GM12878 (cell line): ENCODE data around the gene GRB10. TPM values are rescaled to one million over a fixed set of nuclear protein-coding genes. Genes with fewer than 3 reads are reported as not detected.

Experiments used
- ATAC-seq: fragments of 200-7000 bp; cut with Tn5 transposase; 3 replicates; pipeline ENCODE4 v1.9.1; 2020; ENCODE audit warnings: mild to moderate bottlenecking, moderate library complexity
- BruUV-seq: library from RNA; stranded (reverse); fragments of 400-500 nt; replicated peaks from 2 replicates; lab custom pipeline; 2021; lab: Mats Ljungman, UMichigan
- CTCF ChIA-PET: fragments of 300-600 bp; sonication (Branson Sonifier 250); formaldehyde crosslinking; extraction: SDS; loops from one replicate; lab custom pipeline; 2021; ENCODE audit warnings: inconsistent platforms; lab: Yijun Ruan, JAX
- POLR2A ChIA-PET: fragments of 350-600 bp; formaldehyde crosslinking; extraction: SDS; loops from one replicate; lab custom pipeline; 2021; ENCODE audit warnings: inconsistent platforms; lab: Charles Lee
- RAD21 ChIA-PET: fragments of 300-600 bp; sonication (Branson Sonifier 250); formaldehyde crosslinking; loops from one replicate; lab custom pipeline; 2023; ENCODE audit warnings: antibody characterized with exemption; ENCODE audit not compliant: unreplicated experiment; lab: Charles Lee
- SMC1A ChIA-PET: fragments of 300-600 bp; sonication (Branson Sonifier 250); formaldehyde crosslinking; loops from one replicate; lab custom pipeline; 2023; ENCODE audit not compliant: unreplicated experiment, uncharacterized antibody; lab: Charles Lee
- DNase-seq: peaks from one replicate; pipeline ENCODE4 v3.0.0-alpha.2; 2011; ENCODE audit warnings: low read depth, low spot score
- FAIRE-seq: peaks from 3 replicates; lab custom pipeline; 2011; peaks lifted over from hg19 to GRCh38; lab: Jason Lieb, UNC
- H2AFZ ChIP-seq: 2 replicates; pipeline ENCODE4 v1.6.0; 2011; ENCODE audit warnings: low read depth, low read length, control low read depth; ENCODE audit not compliant: control insufficient read depth
- H3K27ac ChIP-seq: 2 replicates; pipeline ENCODE4 v1.5.1; 2011; ENCODE audit warnings: control low read depth; ENCODE audit not compliant: control insufficient read depth, insufficient read depth
- H3K27me3 ChIP-seq, 2 experiments: replicated peaks in 1 of 2; 2 replicates each; pipeline versions ENCODE4 v1.6.0 to v1.6.1; 2011; ENCODE audit warnings: low read length in 1 of 2; ENCODE audit not compliant: control insufficient read depth in 2 of 2, insufficient read depth in 2 of 2
- H3K36me3 ChIP-seq, 2 experiments: 2 replicates each; pipeline ENCODE4 v1.5.1; 2011; ENCODE audit warnings: low read length in 1 of 2; ENCODE audit not compliant: control insufficient read depth in 2 of 2, insufficient read depth in 2 of 2
- H3K4me1 ChIP-seq: 2 replicates; pipeline ENCODE4 v1.6.1; 2011; ENCODE audit warnings: mild to moderate bottlenecking, low read length, moderate library complexity, mixed read lengths; ENCODE audit not compliant: control insufficient read depth, insufficient read depth
- H3K4me2 ChIP-seq: 2 replicates; pipeline ENCODE4 v1.6.0; 2011; ENCODE audit warnings: control low read depth; ENCODE audit not compliant: control insufficient read depth, insufficient read depth
- H3K4me3 ChIP-seq: fragments of 200-600 bp; sonication (generic); 2 replicates; pipeline ENCODE4 v1.5.1; 2016
- H3K79me2 ChIP-seq: 2 replicates; pipeline ENCODE4 v1.6.0; 2011; ENCODE audit warnings: low read length; ENCODE audit not compliant: control insufficient read depth, insufficient read depth
- H3K9ac ChIP-seq: 2 replicates; pipeline ENCODE4 v1.8.0; 2011; ENCODE audit warnings: low read length, control low read depth, mixed read lengths; ENCODE audit not compliant: control insufficient read depth, insufficient read depth
- H3K9me3 ChIP-seq: replicated peaks from 3 replicates; pipeline ENCODE4 v1.5.1; 2011; ENCODE audit warnings: mild to moderate bottlenecking, low read length; ENCODE audit not compliant: control insufficient read depth, insufficient read depth
- H4K20me1 ChIP-seq: 2 replicates; pipeline ENCODE4 v1.6.0; 2011; ENCODE audit not compliant: control insufficient read depth, insufficient read depth
- YBX1 ChIP-seq: fragments of 450-650 bp; IDR thresholded peaks from 2 replicates; pipeline ENCODE4 v1.6.1; 2016; ENCODE audit warnings: antibody characterized with exemption
- WGBS: methylation state at CpG from one replicate; pipeline ENCODE4 v1.1.6; 2016; ENCODE audit warnings: low lambda C conversion rate; ENCODE audit not compliant: insufficient replicate concordance, insufficient coverage; ENCODE audit errors: missing lambda C conversion rate; 5-methylcytosine and 5-hydroxymethylcytosine counted together
- in situ Hi-C: fragments of 300-500 bp; cut with MboI; formaldehyde crosslinking; loops from 9 replicates; pipeline ENCODE4 v1.14.3; 2018; ENCODE audit warnings: mixed read lengths
- intact Hi-C: fragments of 100-400 bp; cut with micrococcal nuclease; formaldehyde crosslinking; loops from one replicate; pipeline ENCODE4 v1.14.2; 2022; ENCODE audit not compliant: unreplicated experiment
- polyA plus RNA-seq, 11 experiments: library from polyadenylated mRNA; depleted of rRNA in 4 of 11; unstranded in 6 of 11; stranded (reverse) in 5 of 11; fragments of >200 nt; fragmentation: Nextera tagmentation in 4 of 11; fragmentation: Illumina TruSeq in 1 of 11; extraction: Ambion mirVana in 4 of 11; extraction: Trizol in 1 of 11; gene quantifications; 1 replicate in 1 of 11; 2 replicates in 10 of 11; pipeline versions ENCODE4 v1.2.1 to v1.2.3, GENCODE V29; 2011 to 2016; ENCODE audit warnings: inconsistent platforms in 2 of 11, missing spikeins in 2 of 11, low read depth in 1 of 11
- total RNA-seq, 4 experiments: library from RNA; depleted of rRNA in 3 of 4; stranded (reverse); fragments of >200 nt in 3 of 4; fragmentation: Illumina TruSeq in 1 of 4; extraction: Trizol in 1 of 4; gene quantifications; 2 replicates each; pipeline versions ENCODE4 v1.2.1 to v1.2.3, GENCODE V29; 2013 to 2021
- TF ChIP-seq, protein P1 (sequence below): fragments of 150-350 bp; IDR thresholded peaks from 2 replicates; pipeline ENCODE4 v1.6.1; 2014; ENCODE audit warnings: mild to moderate bottlenecking, low read depth, low read length
- TF ChIP-seq, protein P2 (sequence below), 3 experiments: IDR thresholded peaks in 2 of 3; conservative IDR thresholded peaks in 1 of 3; 2 replicates each; pipeline ENCODE4 v1.5.1; 2011; ENCODE audit warnings: low read depth in 3 of 3, low read length in 3 of 3, mild to moderate bottlenecking in 3 of 3, control low read depth in 2 of 3, moderate library complexity in 2 of 3, inconsistent platforms in 1 of 3, mixed read lengths in 1 of 3; ENCODE audit not compliant: control insufficient read depth in 2 of 3, insufficient read depth in 1 of 3; ENCODE audit errors: extremely low read depth in 1 of 3
- TF ChIP-seq, protein P3 (sequence below): IDR thresholded peaks from 2 replicates; pipeline ENCODE4 v1.6.1; 2012; ENCODE audit warnings: mild to moderate bottlenecking, low read depth, low read length

GRB10 gene
- total and polyA plus RNA-seq, 10 of the 15 experiments (the other 5 are each of a cell fraction or from before 2014, with no cell fraction given): 0.04 to 0.33 TPM; not detected in 8

DNA sequence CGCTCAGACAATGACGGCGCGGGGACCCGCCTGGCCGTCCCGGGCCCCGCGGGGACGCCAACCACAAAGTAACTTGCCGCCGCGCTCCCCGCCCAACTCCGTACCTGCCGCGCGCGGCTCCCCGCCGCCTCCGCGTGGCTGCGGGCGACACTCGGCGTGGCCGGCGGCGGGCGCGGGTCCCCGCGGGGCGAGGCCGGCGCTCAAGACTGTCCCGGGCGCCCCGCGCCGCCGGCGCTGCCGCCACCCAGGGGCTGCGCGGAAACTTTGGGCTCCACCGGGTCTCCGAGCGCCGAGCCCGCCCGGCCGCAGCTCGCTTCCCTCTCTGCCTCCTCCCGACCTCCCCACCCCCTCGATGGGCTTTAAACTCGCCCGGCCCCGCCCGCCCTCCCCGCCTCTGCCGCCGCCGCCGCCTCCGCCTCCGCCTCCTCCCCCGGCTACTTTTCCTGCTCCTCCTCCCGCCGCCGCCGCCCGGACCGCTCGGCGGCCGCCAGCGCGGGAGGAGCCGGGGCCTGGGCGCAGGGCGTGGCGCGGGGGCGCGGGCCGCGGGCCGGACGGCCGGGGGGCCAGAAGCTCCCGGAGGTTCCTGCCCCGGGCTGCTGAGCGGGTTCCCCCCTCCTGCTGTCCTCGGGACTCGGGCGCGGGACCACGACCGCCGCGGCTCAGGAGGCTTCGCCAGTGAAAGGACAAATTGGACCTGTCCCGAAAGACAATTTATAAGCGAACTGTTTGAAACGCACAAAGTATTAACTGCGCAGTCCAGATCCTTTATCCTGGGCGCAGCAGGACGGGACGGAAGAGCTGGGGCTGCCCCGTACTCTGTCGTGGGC, 10.6 kb upstream of the GRB10 start:
- Histone ChIP-seq H3K27ac (no peak overlapping the region), H4K20me1 (no peaks in the 10 kb centered on the region), H3K27me3 (peaks cover 0 to 9% of the 10 kb centered on the region in 2 experiments), H2AFZ (no peak overlapping the region), H3K4me2 (no peak overlapping the region), H3K4me3 (no peak overlapping the region), H3K9ac (no peak overlapping the region), H3K9me3 (no peaks in the 10 kb centered on the region; the same call in 2 of the 3 replicates), H3K4me1 (no peaks in the 10 kb centered on the region), H3K79me2 (no peaks in the 10 kb centered on the region), H3K36me3 (no peaks in the 10 kb centered on the region)
- ChIA-PET SMC1A (no interaction called here), CTCF (no interaction called here), RAD21 (no interaction called here), POLR2A (no interaction called here)
- no peak for DNase-seq
- in situ Hi-C loops: no loop called here
- BruUV-seq: no TSS peak
- TF ChIP-seq, protein P1, sequence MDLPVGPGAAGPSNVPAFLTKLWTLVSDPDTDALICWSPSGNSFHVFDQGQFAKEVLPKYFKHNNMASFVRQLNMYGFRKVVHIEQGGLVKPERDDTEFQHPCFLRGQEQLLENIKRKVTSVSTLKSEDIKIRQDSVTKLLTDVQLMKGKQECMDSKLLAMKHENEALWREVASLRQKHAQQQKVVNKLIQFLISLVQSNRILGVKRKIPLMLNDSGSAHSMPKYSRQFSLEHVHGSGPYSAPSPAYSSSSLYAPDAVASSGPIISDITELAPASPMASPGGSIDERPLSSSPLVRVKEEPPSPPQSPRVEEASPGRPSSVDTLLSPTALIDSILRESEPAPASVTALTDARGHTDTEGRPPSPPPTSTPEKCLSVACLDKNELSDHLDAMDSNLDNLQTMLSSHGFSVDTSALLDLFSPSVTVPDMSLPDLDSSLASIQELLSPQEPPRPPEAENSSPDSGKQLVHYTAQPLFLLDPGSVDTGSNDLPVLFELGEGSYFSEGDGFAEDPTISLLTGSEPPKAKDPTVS: no peak
- TF ChIP-seq, protein P2, sequence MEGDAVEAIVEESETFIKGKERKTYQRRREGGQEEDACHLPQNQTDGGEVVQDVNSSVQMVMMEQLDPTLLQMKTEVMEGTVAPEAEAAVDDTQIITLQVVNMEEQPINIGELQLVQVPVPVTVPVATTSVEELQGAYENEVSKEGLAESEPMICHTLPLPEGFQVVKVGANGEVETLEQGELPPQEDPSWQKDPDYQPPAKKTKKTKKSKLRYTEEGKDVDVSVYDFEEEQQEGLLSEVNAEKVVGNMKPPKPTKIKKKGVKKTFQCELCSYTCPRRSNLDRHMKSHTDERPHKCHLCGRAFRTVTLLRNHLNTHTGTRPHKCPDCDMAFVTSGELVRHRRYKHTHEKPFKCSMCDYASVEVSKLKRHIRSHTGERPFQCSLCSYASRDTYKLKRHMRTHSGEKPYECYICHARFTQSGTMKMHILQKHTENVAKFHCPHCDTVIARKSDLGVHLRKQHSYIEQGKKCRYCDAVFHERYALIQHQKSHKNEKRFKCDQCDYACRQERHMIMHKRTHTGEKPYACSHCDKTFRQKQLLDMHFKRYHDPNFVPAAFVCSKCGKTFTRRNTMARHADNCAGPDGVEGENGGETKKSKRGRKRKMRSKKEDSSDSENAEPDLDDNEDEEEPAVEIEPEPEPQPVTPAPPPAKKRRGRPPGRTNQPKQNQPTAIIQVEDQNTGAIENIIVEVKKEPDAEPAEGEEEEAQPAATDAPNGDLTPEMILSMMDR (IDR thresholded peaks at IDR 0.05 in 2 of 3, conservative IDR thresholded peaks at IDR 0.05 in 1 of 3; ENCODE audit: control insufficient read depth in 2 of 3, extremely low read depth in 1 of 3, insufficient read depth in 1 of 3, low read depth in 3 of 3, low read length in 3 of 3): no peak
- TF ChIP-seq, protein P3, sequence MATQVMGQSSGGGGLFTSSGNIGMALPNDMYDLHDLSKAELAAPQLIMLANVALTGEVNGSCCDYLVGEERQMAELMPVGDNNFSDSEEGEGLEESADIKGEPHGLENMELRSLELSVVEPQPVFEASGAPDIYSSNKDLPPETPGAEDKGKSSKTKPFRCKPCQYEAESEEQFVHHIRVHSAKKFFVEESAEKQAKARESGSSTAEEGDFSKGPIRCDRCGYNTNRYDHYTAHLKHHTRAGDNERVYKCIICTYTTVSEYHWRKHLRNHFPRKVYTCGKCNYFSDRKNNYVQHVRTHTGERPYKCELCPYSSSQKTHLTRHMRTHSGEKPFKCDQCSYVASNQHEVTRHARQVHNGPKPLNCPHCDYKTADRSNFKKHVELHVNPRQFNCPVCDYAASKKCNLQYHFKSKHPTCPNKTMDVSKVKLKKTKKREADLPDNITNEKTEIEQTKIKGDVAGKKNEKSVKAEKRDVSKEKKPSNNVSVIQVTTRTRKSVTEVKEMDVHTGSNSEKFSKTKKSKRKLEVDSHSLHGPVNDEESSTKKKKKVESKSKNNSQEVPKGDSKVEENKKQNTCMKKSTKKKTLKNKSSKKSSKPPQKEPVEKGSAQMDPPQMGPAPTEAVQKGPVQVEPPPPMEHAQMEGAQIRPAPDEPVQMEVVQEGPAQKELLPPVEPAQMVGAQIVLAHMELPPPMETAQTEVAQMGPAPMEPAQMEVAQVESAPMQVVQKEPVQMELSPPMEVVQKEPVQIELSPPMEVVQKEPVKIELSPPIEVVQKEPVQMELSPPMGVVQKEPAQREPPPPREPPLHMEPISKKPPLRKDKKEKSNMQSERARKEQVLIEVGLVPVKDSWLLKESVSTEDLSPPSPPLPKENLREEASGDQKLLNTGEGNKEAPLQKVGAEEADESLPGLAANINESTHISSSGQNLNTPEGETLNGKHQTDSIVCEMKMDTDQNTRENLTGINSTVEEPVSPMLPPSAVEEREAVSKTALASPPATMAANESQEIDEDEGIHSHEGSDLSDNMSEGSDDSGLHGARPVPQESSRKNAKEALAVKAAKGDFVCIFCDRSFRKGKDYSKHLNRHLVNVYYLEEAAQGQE: no peak
- no peak for TF ChIP-seq YBX1
- 10% methylated on average over 66 of the region's 113 CpGs for WGBS
- intact Hi-C loops: no loop called here
- no peak for FAIRE-seq
- ATAC-seq: no peak
